GM19043 (cell line): ENCODE results near the gene KIRREL3.

ENCODE experiments used
- ATAC-seq: cut with Tn5 transposase; IDR thresholded peaks from one replicate; pipeline ENCODE4 v1.9.1; 2021; ENCODE audit warnings: low read depth; ENCODE audit not compliant: unreplicated experiment

The KIRREL3 gene

DNA sequence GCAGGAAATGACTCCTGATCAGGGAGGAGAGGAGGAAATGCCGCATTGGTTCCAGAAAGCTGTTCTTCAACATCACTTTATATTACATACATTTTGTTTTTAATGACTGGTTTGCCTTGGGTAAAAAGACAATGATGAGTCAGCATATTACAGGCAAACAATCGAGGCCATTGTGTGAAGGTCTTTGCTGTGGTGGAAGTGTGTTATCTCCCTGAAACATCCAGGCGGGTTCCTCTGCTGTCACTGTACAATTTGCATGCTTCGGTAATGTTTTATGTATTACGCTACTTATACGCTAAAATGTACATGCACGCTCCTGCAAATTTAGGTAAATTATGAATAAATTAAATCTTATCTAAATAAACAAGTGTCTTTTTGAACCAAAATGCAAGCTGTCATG is 161.1 kb downstream of the KIRREL3 start:
- no peak for ATAC-seq

DNA sequence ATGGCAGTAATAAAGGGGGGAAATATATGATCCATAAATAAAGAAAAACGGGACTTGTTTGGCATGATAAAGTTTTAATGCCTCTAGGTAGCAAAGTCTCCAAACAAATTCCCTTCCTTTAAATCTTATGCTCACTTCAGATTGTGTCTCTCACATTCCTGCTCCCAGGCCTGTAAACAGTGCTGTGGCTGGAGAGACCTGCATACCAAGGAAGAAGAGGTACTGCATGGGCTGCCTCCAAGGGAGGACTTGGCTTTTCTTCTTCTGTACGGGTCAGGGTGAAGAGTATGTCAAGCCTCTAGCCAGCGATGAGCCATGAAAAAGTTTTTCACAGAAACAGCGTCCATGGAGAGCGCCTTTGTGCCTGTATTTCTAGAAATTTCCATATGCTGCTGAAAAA is 161.8 kb downstream of the KIRREL3 start:
- ATAC-seq = no peak

DNA sequence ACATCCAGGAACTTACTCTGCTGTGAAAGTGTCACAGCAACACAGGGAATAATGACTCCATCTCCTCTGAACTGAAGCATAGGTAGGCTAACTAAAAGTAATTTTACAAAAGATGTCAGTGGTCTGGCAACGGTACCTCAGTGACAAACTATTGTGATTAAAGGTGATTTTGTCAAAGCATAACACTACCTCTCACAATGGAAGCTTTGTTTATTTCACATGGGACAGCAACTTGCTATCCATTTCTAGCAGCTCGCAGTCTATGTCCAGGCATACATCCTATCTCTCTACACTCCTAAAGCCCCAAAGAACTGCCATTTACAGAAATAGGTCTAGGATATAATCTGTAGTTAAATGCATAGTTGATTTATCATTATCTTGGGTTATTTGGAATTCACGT is 163.0 kb downstream of the KIRREL3 start:
- ATAC-seq = no peak

DNA sequence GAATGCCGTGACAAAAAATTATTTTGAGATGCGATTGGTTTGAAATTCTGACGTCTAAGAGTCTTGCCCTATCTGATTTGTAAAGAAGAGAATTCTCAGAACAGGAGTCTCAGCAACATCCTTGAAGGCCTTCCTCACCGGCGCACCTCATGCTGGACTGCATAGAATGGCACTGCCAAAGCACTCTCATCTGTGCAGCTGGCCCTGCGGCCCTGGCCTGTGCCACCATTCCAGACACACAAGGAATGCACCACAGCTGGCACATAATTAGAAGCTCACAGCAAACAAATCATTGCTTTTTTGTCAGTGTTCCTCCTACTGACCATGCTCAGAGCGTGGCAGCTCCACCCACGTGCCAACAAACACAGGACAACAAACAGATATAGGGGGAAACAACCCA is 166.0 kb downstream of the KIRREL3 start:
- ATAC-seq = no peak

DNA sequence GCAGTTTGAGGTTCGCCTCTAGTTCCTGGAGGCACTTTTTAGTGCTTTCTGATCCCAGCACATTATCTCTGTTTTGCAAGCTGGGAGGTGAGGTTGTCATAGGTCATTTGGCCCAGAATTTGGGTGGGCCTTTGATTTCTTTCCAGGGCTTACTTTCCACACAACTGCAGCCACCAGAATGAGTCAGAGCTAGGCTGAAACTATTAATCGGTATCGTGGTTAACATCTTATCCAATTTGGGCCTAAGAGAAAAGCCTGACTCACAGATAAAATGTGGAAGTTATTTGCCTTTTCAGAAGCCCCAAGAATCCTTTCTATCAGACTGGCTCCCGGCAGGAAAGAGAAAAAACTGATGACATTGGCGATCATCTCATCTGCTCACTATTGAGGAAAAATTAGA is 166.4 kb downstream of the KIRREL3 start:
- ATAC-seq = no peak

DNA sequence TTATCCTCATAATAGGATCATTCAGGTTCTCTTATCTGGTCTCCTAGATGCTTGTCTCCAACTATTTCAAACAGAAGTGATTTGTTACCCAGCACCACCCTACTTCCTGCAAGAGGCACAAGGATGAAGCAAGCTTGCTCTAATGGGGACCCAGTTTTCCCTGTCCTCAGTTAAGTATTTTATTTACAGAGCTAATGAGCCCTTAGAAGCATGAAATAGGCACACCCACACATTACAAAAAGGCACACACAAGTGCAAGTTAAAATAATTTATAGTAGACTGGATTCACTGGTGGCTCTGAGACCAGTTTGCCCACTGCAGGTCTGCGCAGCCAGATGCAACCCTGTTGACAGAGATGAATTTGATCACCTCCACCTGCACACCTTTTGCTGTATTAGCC is 167.5 kb downstream of the KIRREL3 start:
- no peak for ATAC-seq

DNA sequence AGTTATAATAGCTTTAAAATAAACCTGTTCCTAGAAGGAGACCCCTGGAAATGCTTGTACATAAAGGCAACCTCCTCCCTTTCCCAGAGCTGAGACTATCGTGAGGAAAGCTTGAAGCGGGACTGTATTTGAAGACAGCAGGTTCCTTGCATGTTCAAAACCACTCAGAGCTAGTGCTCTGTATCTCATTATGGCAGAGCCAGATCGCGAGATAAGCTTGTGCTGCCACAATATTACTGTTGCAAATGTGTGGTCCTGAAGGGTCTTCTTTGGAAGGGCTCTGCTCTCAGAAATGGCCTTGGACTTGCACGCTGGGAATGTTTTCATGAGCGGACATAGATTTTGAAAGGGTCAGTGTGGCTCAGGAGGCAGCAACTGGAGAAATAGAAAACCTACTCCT is 168.2 kb downstream of the KIRREL3 start:
- ATAC-seq = no peak

DNA sequence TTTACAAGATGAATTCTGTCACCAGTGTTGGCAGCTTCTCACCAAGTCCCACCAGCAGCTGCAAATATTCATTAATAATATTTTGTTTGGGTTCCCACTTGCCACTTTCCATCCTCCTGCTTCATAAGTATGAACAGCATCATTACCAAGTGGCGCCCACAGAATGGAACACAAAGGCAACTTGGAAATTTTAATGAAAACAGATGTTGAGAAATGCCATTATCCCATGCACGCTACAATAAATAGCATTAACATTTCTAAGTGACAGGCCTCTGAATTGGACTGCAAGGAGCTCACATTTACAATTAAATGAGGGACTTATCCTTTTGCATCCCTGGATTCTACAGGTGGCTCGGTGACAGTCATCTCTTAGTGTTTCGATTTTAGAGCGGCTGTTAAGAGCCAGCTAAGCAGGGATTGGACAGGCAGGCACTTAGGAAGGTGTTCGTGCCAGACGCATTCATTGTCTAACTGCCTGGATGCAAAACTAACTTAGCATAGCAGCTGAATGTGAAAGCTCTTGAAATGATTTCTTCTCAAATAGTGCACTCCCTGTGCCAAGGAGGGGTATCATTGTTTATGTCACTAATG is 170.3 kb downstream of the KIRREL3 start:
- ATAC-seq = no peak

DNA sequence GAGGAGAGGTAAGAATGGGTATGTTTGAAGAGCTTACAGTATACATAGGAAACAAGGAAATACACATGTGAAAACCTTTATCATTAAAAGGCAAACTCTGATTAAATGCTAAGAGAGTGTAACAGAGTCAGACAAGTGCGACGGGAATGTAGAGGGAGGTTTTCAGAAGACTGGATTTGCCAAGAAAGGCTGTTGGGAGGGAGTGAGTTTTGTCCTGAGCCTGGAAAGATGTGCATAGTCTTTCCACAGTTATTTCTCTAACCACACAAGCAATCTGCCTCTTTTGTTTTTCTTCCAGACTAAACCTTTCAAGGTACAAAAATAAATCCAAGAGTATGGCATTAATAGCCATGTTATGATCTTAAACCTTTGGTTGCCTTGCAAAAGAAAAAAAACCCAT is 170.9 kb downstream of the KIRREL3 start:
- no peak for ATAC-seq

DNA sequence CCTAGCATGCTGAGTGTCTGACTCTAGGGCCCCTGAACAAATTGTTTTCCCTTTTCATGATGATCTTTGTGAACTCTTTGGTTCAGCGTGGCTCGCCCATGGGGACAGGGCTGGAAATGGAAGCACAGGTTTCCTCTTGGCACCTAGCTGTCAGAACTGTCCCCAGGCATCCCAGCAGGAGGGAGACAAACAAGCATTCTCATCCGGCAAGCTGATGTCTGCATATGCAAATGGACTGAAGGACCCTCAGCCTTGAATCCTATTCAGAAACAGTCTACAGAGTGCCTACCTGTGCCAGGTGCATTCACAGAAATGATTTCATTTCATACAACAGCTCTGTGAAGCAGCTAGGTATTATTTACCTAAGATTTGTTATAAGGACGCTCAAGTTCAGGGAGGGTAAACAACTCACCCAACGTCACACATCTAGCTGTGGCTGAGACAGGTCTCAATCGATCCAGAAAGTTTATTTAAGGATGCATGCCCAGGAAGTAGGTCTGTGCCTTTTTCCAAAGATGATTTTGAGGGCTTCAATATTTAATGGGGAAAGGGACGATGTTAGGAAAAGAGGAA is 176.4 kb downstream of the KIRREL3 start:
- ATAC-seq = no peak

DNA sequence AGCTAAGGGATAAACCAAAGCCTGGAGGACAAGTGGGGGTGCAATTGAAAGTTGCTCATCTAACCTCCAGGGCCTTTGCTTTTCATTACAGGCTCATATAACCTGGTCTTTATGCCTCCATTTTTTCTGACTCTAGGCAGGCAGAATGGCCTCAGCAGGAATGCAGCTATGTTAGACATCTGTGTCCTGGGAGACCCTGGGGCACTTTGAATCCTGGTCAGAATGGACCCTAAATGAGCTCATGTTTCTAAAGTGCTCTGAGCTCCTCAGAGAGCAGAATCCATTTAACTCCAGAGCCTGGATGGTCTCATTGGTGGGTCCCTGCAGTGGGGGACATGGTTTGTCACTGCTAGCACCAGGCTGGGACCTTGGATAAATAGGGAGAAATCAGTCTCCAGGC is 177.3 kb downstream of the KIRREL3 start:
- no peak for ATAC-seq

DNA sequence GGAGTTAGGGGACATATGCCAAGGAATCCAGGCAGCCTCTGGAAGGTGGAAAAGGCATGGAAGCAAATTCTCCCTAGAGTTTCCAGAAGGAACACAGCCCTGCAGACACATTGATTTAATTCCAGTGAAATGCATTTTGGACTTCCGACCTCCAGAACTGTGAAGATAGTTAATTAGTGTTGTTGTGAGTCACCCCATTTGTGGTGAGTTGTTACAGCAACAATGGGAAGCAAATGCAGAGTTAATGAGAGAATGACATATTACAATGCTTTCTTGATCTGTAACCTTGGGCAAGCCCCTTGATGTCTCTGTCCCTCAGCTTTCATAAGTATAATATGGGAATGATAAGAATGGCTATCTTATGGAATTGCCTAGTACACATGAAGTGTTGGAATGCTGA is 178.7 kb downstream of the KIRREL3 start:
- no peak for ATAC-seq

DNA sequence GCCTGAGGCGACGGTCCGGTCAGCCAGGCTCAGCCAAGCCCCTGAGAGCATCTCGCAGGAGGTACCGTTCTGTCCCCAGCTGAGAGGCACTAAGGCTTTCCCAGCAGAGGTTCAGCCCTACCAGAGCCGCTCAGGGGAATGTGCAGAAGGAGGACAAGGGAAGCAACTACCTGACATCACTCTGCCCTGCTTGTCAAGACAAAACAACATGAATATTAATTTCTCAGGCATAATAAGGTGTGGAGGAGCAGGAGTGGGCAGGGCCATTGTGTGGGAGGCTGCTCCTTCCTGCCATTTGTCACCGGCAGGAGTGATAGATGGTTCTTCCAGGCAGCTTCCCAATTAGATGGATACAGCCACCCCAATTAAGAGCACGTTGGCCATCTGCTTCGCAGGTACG is 181.4 kb downstream of the KIRREL3 start:
- no peak for ATAC-seq

DNA sequence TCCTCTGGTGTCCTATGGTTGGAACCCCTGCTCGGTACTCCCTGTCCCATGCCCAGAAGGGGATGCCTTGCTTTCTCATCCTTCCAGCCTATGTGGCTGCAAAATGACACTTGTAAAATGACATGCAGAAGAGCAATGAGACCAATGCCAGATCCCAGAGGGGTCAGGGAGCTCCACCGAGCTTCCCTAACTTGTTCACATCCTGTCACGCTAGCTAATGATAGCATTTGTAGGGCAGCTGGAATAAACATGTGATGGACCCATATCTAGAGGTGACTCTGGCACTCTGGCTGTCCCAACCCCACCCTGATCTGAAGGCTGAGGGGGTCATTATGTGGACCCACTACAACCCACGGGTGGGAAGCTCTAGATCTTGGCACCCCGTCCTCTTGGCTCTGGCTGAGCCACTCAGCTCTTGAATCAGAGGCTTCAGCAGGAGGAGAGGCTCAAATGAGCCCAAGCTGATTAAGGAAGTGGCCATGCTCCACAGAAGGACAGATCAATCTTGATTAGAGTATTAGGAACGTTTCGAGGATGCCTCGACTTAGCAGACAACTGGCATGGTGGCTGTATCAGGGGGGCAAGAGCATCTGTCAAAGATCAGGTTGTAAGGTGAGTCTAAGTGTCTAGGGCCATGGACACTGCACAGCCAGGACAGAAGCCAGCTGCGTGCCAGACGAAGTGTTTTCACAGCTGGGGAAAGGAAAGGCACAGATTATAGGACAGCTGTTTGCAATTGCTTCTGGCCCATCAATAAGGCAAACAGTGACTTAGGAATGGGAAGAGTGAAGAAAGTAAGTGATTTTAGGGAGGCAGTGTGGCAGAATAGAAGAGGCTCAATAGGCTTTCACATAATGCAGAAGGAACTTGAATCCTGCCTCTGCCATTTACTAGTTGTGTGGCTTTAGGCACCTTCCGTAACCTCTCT is 182.8 kb downstream of the KIRREL3 start:
- no peak for ATAC-seq

DNA sequence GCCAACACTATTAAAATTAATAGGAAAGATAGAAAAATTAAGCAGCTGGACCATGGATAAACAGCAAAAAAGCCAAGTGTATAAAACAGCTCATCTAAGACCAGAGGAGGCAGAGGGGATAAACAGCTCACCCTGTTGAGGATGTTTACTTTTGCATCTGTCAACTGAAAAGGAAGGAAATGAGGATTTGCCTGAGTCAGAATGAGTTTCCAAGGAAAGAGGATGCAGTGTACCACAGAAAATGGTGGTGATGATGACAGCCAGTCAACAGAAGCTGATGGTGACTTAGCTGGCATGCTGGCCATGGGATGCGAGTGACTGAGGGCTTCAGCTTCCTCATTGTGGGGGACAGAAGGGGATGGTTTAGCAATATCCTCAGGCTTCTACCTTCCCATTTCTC is 183.5 kb downstream of the KIRREL3 start:
- no peak for ATAC-seq

DNA sequence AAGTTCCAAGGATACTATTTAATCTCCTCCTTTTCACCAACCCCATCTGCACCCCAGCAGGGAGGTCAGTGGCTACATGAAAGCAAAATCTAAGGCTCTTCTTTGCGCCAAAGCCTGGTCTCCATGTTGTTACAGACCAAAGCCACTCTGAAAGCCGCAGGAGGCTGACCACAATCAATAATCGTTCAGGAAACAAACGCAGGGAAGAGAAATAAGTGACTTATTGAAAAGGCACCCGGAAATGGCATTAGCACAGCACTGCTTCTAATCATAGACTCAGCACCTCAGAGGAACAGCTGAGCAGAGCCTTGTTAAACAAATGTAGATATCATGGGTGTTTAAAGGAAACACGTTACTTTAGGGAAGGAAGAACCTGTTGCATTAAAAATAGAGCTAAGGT is 183.9 kb downstream of the KIRREL3 start:
- ATAC-seq = no peak

DNA sequence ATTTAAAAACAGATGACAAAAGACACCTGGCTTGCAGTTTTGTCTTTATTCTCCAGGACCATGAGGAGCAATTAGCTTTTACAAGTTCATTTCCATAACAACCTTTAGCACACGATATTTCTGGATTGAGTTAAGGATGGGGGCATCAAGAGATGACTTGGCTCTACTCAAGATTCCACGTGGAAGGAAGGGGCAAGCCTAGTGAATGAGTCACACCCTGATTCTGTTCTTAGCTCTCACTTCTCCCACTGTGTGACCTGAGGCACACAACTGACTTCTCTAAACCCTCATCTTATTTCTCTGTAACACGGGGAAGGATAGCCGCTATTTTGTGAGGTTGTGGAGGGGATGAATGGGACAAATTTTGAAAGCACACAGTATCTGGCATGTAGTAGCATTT is 185.5 kb downstream of the KIRREL3 start:
- no peak for ATAC-seq

DNA sequence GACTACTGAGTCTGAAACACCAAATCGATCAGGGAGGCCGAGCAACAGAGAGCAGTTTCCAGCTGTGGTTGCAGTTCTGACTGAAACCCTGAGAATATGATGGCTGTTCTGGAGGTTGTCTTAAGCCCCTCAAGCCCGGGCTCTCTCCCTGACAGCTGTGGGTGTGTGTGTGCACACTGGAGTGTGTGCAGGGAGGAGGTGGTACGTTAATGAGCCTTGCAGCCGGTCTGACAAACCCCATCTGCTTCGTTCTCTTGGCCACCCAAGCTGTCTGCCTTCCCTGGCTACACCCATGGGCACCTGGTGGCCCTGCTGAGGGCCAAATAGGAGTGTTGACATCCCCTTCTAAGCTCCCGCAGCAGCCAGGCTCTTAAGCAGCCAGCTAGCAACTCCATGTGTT is 189.8 kb downstream of the KIRREL3 start:
- ATAC-seq = no peak

DNA sequence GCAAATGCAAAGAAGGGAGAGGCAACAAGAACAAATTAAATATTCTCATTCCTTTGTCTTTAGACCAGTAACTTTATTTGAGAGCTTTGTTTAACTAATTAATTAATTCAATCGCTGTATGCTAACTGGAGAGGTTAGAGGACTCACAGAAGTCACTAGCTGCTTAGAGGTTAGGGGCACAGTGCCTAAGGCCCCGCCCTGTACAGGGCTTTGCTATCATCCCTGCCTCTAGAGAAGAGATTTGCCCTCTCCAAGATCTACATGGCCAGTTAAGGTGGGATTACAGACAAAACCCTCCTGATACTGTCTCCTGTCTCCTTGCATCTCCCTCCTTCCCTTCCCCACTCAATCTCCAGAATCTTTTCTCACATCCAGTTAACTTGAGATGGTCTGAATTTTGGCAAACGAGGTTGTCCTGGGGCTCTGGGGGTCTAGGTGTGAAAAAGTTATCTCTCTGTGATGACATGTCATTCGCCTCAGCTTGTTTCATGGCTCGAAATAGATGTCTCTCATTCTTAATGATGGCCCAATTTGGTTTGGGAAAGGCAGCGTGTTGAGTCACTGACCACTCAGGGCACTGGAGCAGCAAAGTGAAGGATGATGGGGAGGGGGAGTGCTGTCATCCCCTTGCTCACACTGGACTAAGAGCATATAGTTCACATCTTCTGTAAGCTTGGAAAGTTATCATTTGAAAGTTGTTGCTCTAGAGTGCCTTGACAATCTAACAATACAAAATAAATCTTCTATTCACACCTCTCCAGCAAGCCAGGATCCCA is 190.9 kb downstream of the KIRREL3 start:
- no peak for ATAC-seq

DNA sequence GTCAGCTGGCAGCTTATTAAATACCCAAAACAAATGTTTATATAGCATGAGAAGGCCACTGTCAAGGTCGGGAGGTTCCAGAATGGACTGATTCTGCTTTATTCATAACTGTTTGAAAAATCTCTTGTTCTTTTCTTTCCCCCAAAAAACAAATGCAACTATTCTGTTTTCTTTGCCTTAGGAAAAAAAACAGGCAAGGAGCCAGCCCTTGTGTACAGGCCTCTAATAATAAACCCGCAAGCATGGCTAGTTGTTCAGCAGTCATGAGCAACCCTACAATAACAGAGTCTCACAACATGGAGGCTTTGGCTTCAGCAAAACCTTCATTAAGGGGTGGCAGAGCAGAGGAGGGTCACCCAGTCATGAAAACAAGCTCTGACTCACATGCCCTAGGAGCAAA is 191.7 kb downstream of the KIRREL3 start:
- ATAC-seq = no peak

DNA sequence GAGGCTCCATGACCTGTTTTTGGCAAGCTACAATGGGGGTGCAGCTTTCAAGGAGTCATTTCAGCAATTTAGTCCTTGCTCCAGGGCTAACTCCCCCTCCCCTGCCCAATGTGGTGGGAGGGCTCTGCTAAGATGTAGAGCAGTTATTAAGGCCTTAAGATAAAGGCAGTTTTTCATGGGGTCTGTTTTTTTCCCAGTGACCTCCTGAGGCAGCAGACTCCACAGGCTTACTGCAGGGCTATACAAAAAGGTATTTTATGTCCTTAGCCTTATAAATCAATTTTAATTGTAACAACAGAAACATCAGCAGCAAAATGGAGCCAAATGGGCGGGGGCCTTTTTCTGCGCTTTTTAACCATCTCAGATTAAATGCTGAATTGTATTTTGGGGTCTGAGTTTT is 192.3 kb downstream of the KIRREL3 start:
- no peak for ATAC-seq
